Astrocyte (in vitro differentiated cells and primary cell): ENCODE measurements around the gene KCNJ18. TPM values are rescaled to one million over a fixed set of nuclear protein-coding genes. Genes with fewer than 3 reads are reported as not detected.
"Not testable (repeated sequence)": the region's sequence is repeated elsewhere in the genome, so short reads cannot be mapped to it uniquely, and the experiment has no call there.

ENCODE experiments used
- DNase-seq: peaks from one replicate; pipeline ENCODE4 v3.0.0-alpha.2; 2010; ENCODE audit warnings: low read depth
- FAIRE-seq: peaks from 2 replicates; lab custom pipeline; 2011; peaks lifted over from hg19 to GRCh38; lab: Jason Lieb, UNC
- H2AFZ ChIP-seq: 2 replicates; pipeline ENCODE4 v1.6.0; 2012; ENCODE audit warnings: low read depth, low read length, inconsistent platforms
- H3K27ac ChIP-seq: 2 replicates; pipeline ENCODE4 v1.5.1; 2011; ENCODE audit warnings: low read depth, low read length, inconsistent platforms
- H3K27me3 ChIP-seq: 2 replicates; pipeline ENCODE4 v1.6.0; 2011; ENCODE audit warnings: low read length, inconsistent platforms; ENCODE audit not compliant: insufficient read depth
- H3K36me3 ChIP-seq: 2 replicates; pipeline ENCODE4 v1.5.1; 2011; ENCODE audit warnings: low read length, inconsistent platforms; ENCODE audit not compliant: insufficient read depth
- H3K4me1 ChIP-seq: 2 replicates; pipeline ENCODE4 v1.5.1; 2011; ENCODE audit warnings: low read length, inconsistent platforms; ENCODE audit not compliant: insufficient read depth
- H3K4me2 ChIP-seq: 2 replicates; pipeline ENCODE4 v1.6.0; 2012; ENCODE audit warnings: low read length, inconsistent platforms
- H3K4me3 ChIP-seq: 2 replicates; pipeline ENCODE4 v1.5.1; 2011; ENCODE audit warnings: low read depth, mild to moderate bottlenecking, low read length, inconsistent platforms; ENCODE audit not compliant: insufficient read depth
- H3K79me2 ChIP-seq: 2 replicates; pipeline ENCODE4 v1.6.0; 2012; ENCODE audit warnings: mild to moderate bottlenecking, low read length, inconsistent platforms; ENCODE audit not compliant: insufficient read depth
- H3K9ac ChIP-seq: 2 replicates; pipeline ENCODE4 v1.6.0; 2012; ENCODE audit warnings: mild to moderate bottlenecking, low read length, inconsistent platforms
- H3K9me3 ChIP-seq: 2 replicates; pipeline ENCODE4 v1.5.1; 2012; ENCODE audit warnings: low read depth, mild to moderate bottlenecking, low read length, inconsistent platforms; ENCODE audit not compliant: insufficient read depth
- H4K20me1 ChIP-seq: 2 replicates; pipeline ENCODE4 v1.6.0; 2012; ENCODE audit warnings: low read length, inconsistent platforms; ENCODE audit not compliant: insufficient read depth
- H3K27ac Mint-ChIP-seq: one replicate; pipeline ENCODE4 v1.8.0; 2021; ENCODE audit warnings: mild to moderate bottlenecking, mixed read lengths; ENCODE audit not compliant: unreplicated experiment
- H3K27me3 Mint-ChIP-seq: one replicate; pipeline ENCODE4 v1.8.0; 2021; ENCODE audit warnings: low read depth, mixed read lengths; ENCODE audit not compliant: unreplicated experiment
- H3K36me3 Mint-ChIP-seq: one replicate; pipeline ENCODE4 v1.8.0; 2021; ENCODE audit warnings: low read depth, mixed read lengths; ENCODE audit not compliant: unreplicated experiment
- H3K4me1 Mint-ChIP-seq: one replicate; pipeline ENCODE4 v1.8.0; 2021; ENCODE audit warnings: low read depth, mixed read lengths; ENCODE audit not compliant: unreplicated experiment
- H3K4me3 Mint-ChIP-seq: one replicate; pipeline ENCODE4 v1.8.0; 2021; ENCODE audit warnings: mild to moderate bottlenecking, moderate library complexity, mixed read lengths; ENCODE audit not compliant: unreplicated experiment
- H3K9me3 Mint-ChIP-seq: one replicate; pipeline ENCODE4 v1.8.0; 2021; ENCODE audit warnings: mild to moderate bottlenecking, mixed read lengths; ENCODE audit not compliant: unreplicated experiment
- EZH2 ChIP-seq: IDR thresholded peaks from 2 replicates; pipeline ENCODE4 v1.6.1; 2012; ENCODE audit warnings: mild to moderate bottlenecking, low read length, inconsistent platforms; ENCODE audit not compliant: insufficient read depth
- total RNA-seq: library from RNA; stranded (reverse); gene quantifications from 2 replicates; pipeline ENCODE4 v1.2.1, GENCODE V29; 2021
- TF ChIP-seq, protein P1 (sequence below): IDR thresholded peaks from 2 replicates; pipeline ENCODE4 v1.5.1; 2011; ENCODE audit warnings: low read depth, mild to moderate bottlenecking, inconsistent platforms, low read length, moderate library complexity; ENCODE audit not compliant: insufficient read depth

Gene KCNJ18
- total RNA-seq, 1 donor from 2014 or later = not detected

DNA sequence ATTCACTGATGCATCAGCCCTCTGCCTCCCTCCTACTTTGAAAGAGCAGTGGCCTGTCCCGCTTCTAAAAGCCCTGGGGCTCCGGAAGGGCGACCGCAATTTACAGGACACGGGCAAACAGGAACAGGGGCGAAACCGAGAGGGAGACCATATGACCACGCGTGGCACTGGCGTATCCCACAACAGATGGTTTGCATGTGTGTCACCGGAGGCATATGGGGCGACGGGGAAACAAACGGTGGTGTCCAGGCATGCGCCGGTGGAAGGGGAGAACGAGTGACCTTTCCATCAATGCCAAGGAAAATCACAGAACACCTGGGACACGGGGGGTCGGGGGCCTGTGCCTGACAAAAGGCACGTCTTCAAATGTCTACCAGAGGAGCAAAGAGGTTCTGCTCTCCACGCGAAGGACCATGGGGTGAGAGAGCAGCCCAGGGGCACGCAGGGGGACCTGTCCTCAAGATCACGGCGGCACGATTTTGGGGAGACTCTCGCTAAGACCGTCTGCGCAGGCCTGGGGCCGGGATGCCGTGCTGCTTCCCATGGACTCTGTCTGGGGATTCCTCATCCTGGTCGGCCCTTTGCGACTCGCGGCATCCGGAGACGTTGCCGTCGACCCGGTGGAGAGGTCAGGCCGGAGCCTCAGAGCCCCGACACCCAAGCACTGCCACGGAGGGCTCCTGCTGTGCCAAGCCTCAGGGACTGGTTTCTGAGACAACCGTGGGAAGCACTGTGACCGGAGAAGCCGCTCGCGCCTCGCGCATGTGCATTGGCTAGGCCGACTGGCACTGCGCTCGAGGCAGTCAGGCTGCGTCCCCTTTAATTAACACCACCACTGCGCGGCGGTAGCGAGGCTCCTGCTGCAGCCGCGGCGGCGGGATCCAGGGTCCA, 12.8 kb upstream of the KCNJ18 start:
- H3K27me3 Mint-ChIP-seq = no peaks in the 10 kb centered on the region
- peaks cover 27% of the 10 kb centered on the region for H3K9me3 Mint-ChIP-seq
- Histone ChIP-seq H3K79me2 (no peaks in the 10 kb centered on the region), H3K27ac (no peak overlapping the region), H3K9ac (no peak overlapping the region), H3K4me2 (no peak overlapping the region), H4K20me1 (no peaks in the 10 kb centered on the region), H3K36me3 (no peaks in the 10 kb centered on the region), H2AFZ (no peak overlapping the region), H3K9me3 (peaks cover 23% of the 10 kb centered on the region), H3K27me3 (no peaks in the 10 kb centered on the region), H3K4me1 (no peaks in the 10 kb centered on the region), H3K4me3 (no peak overlapping the region)
- H3K27ac Mint-ChIP-seq = no peak overlapping the region
- TF ChIP-seq EZH2 = no peak
- TF ChIP-seq, protein P1, sequence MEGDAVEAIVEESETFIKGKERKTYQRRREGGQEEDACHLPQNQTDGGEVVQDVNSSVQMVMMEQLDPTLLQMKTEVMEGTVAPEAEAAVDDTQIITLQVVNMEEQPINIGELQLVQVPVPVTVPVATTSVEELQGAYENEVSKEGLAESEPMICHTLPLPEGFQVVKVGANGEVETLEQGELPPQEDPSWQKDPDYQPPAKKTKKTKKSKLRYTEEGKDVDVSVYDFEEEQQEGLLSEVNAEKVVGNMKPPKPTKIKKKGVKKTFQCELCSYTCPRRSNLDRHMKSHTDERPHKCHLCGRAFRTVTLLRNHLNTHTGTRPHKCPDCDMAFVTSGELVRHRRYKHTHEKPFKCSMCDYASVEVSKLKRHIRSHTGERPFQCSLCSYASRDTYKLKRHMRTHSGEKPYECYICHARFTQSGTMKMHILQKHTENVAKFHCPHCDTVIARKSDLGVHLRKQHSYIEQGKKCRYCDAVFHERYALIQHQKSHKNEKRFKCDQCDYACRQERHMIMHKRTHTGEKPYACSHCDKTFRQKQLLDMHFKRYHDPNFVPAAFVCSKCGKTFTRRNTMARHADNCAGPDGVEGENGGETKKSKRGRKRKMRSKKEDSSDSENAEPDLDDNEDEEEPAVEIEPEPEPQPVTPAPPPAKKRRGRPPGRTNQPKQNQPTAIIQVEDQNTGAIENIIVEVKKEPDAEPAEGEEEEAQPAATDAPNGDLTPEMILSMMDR = no peak
- no peak for DNase-seq
- H3K4me1 Mint-ChIP-seq = no peaks in the 10 kb centered on the region
- no peak overlapping the region for H3K4me3 Mint-ChIP-seq
- no peak for FAIRE-seq
- peaks cover 2% of the 10 kb centered on the region for H3K36me3 Mint-ChIP-seq

- Mint-ChIP-seq H3K4me1 (no peaks in the 10 kb centered on the region), H3K27ac (no peak overlapping the region), H3K9me3 (peaks cover 25% of the 10 kb centered on the region), H3K36me3 (peaks cover 2% of the 10 kb centered on the region), H3K4me3 (no peak overlapping the region), H3K27me3 (no peaks in the 10 kb centered on the region)
- Histone ChIP-seq H3K27ac (no peak overlapping the region), H3K4me2 (no peak overlapping the region), H3K36me3 (no peaks in the 10 kb centered on the region), H3K9me3 (peaks cover 20% of the 10 kb centered on the region), H3K4me3 (no peak overlapping the region), H3K79me2 (no peaks in the 10 kb centered on the region), H3K27me3 (no peaks in the 10 kb centered on the region), H3K4me1 (no peaks in the 10 kb centered on the region), H3K9ac (no peak overlapping the region), H4K20me1 (no peaks in the 10 kb centered on the region), H2AFZ (no peak overlapping the region)
- FAIRE-seq (no peak), DNase-seq (no peak)
- TF ChIP-seq EZH2 = no peak
- TF ChIP-seq, protein P1 = no peak
Measured at GRCh38 chr17:21680366-21680765, 12.0 kb upstream of the KCNJ18 start.

- not testable (repeated sequence) for H3K27ac ChIP-seq, H3K9ac ChIP-seq, H4K20me1 ChIP-seq, H3K4me2 ChIP-seq, H3K4me1 ChIP-seq, H3K27me3 ChIP-seq, H3K27ac Mint-ChIP-seq, DNase-seq, H3K36me3 Mint-ChIP-seq, H3K4me3 ChIP-seq, H2AFZ ChIP-seq, H3K27me3 Mint-ChIP-seq, H3K4me3 Mint-ChIP-seq, H3K36me3 ChIP-seq, H3K4me1 Mint-ChIP-seq, FAIRE-seq, H3K79me2 ChIP-seq
- H3K9me3 Mint-ChIP-seq = peaks cover 25% of the 10 kb centered on the region
- peaks cover 20% of the 10 kb centered on the region for H3K9me3 ChIP-seq
Measured at GRCh38 chr17:21680850-21681351, 11.4 kb upstream of the KCNJ18 start.

GRCh38 chr17:21681576-21681975, 10.7 kb upstream of the KCNJ18 start:
- not testable (repeated sequence) for H3K4me2 ChIP-seq, H3K79me2 ChIP-seq, H3K4me3 Mint-ChIP-seq, FAIRE-seq, H4K20me1 ChIP-seq, H3K4me1 Mint-ChIP-seq, DNase-seq, H3K36me3 ChIP-seq, H3K4me3 ChIP-seq, H3K36me3 Mint-ChIP-seq, H3K27me3 Mint-ChIP-seq, H3K27ac Mint-ChIP-seq, H3K4me1 ChIP-seq, H2AFZ ChIP-seq, H3K27me3 ChIP-seq, H3K9ac ChIP-seq, H3K27ac ChIP-seq
- H3K9me3 ChIP-seq = peaks cover 16% of the 10 kb centered on the region
- peaks cover 23% of the 10 kb centered on the region for H3K9me3 Mint-ChIP-seq
